Fibroblast of lung (primary cell): Measurements from ENCODE around the gene RASEF. TPM values are rescaled to one million over a fixed set of nuclear protein-coding genes. Genes with fewer than 3 reads are reported as not detected.
A peak's percentile ranks its signal among the peaks of the same experiment; 100 is the strongest.

ENCODE experiments used
- DNase-seq, 2 donors: peaks; one replicate each; pipeline versions ENCODE4 v3.0.0 to v3.0.0-alpha.2; 2010; ENCODE audit warnings: low read depth in 2 of 2
- H2AFZ ChIP-seq: 2 replicates; pipeline ENCODE4 v1.5.1; 2012; ENCODE audit warnings: low read length, control low read depth, inconsistent platforms
- H3K27ac ChIP-seq: 2 replicates; pipeline ENCODE4 v1.5.1; 2011; ENCODE audit warnings: low read length, control low read depth; ENCODE audit not compliant: insufficient read depth
- H3K27me3 ChIP-seq: 2 replicates; pipeline ENCODE4 v1.5.1; 2011; ENCODE audit warnings: mild to moderate bottlenecking, low read length; ENCODE audit not compliant: control insufficient read depth, insufficient read depth
- H3K36me3 ChIP-seq: 2 replicates; pipeline ENCODE4 v1.5.1; 2011; ENCODE audit warnings: low read length; ENCODE audit not compliant: control insufficient read depth, insufficient read depth
- H3K4me1 ChIP-seq: 2 replicates; pipeline ENCODE4 v1.5.1; 2011; ENCODE audit warnings: low read length; ENCODE audit not compliant: control insufficient read depth, insufficient read depth; ENCODE audit errors: extremely low read depth
- H3K4me2 ChIP-seq: 2 replicates; pipeline ENCODE4 v1.5.1; 2011; ENCODE audit warnings: low read length, control low read depth; ENCODE audit not compliant: insufficient read depth; ENCODE audit errors: extremely low read depth
- H3K4me3 ChIP-seq, 4 experiments: fragments of 200-600 bp in 1 of 4; sonication (generic) in 1 of 4; replicated peaks in 1 of 4; 2 replicates each; pipeline ENCODE4 v1.5.1; 2011 to 2016; ENCODE audit warnings: low read length in 4 of 4, low read depth in 3 of 4, mild to moderate bottlenecking in 3 of 4, control low read depth in 2 of 4, inconsistent platforms in 1 of 4, mixed read lengths in 1 of 4; ENCODE audit not compliant: insufficient read depth in 1 of 4; ENCODE audit errors: control extremely low read depth in 1 of 4
- H3K79me2 ChIP-seq: 2 replicates; pipeline ENCODE4 v1.5.1; 2012; ENCODE audit warnings: mild to moderate bottlenecking, low read length, inconsistent platforms; ENCODE audit not compliant: control insufficient read depth, insufficient read depth
- H3K9ac ChIP-seq: 2 replicates; pipeline ENCODE4 v1.5.1; 2011; ENCODE audit warnings: mild to moderate bottlenecking, low read length, control low read depth; ENCODE audit not compliant: insufficient read depth
- H3K9me3 ChIP-seq: 2 replicates; pipeline ENCODE4 v1.5.1; 2012; ENCODE audit warnings: low read depth, low read length; ENCODE audit not compliant: control insufficient read depth, insufficient read depth
- H4K20me1 ChIP-seq: 2 replicates; pipeline ENCODE4 v1.5.1; 2011; ENCODE audit warnings: low read length; ENCODE audit not compliant: control insufficient read depth, insufficient read depth; ENCODE audit errors: extremely low read depth
- CTCF ChIP-seq, 2 donors: IDR thresholded peaks in 1 of 2; conservative IDR thresholded peaks in 1 of 2; 1 replicate in 1 of 2; 2 replicates in 1 of 2; pipeline ENCODE4 v1.5.1; 2011 to 2012; ENCODE audit warnings: low read length in 2 of 2, control low read depth in 1 of 2, inconsistent platforms in 1 of 2, low read depth in 1 of 2, mild to moderate bottlenecking in 1 of 2
- EZH2 ChIP-seq: IDR thresholded peaks from 2 replicates; pipeline ENCODE4 v1.5.1; 2012; ENCODE audit warnings: low read length, control low read depth, mild to moderate bottlenecking; ENCODE audit errors: missing control alignments
- polyA plus RNA-seq, 2 donors: library from polyadenylated mRNA; depleted of rRNA in 1 of 2; stranded (reverse) in 1 of 2; unstranded in 1 of 2; fragments of >200 nt; gene quantifications; 2 replicates each; pipeline ENCODE4 v1.2.1, GENCODE V29; 2011 to 2012; ENCODE audit warnings: missing spikeins in 1 of 2
- total RNA-seq: library from RNA; depleted of rRNA; stranded (reverse); fragments of >200 nt; gene quantifications from 2 replicates; pipeline ENCODE4 v1.2.1, GENCODE V29; 2014

The RASEF gene
- total and polyA plus RNA-seq, 2 donors (not counting 1 experiment from before 2014, with no cell fraction given) = 0.28 to 1.2 TPM

GRCh38 chr9:83061990-83062650 is 822 bp downstream of the RASEF start:
- Histone ChIP-seq H3K36me3 (no peaks in the 10 kb centered on the region), H3K9me3 (no peaks in the 10 kb centered on the region), H4K20me1 (no peaks in the 10 kb centered on the region), H3K4me1 (no peaks in the 10 kb centered on the region), H2AFZ (no peak overlapping the region), H3K4me3 (peak overlapping the region; percentile 16 to 64 (median 31)), H3K79me2 (no peaks in the 10 kb centered on the region), H3K9ac (no peak overlapping the region), H3K27me3 (peaks cover 12% of the 10 kb centered on the region), H3K4me2 (peak overlapping the region; percentile 74), H3K27ac (no peak overlapping the region)
- TF ChIP-seq CTCF (conservative IDR thresholded peaks at IDR 0.05 in 1 of 2, IDR thresholded peaks at IDR 0.05 in 1 of 2; ENCODE audit: low read depth in 1 of 2, low read length in 2 of 2) (no peak), EZH2 (no peak)
- DNase-seq = peak; percentile 20 to 62

GRCh38 chr9:83061036-83061435 is 1.9 kb downstream of the RASEF start:
- H3K4me2 ChIP-seq = peak overlapping the region; percentile 74
- no peak overlapping the region for H3K9ac ChIP-seq
- H3K9me3 ChIP-seq = no peaks in the 10 kb centered on the region
- no peaks in the 10 kb centered on the region for H3K4me1 ChIP-seq
- peak overlapping the region in 1 of 4 experiments; percentile 64 for H3K4me3 ChIP-seq
- H3K27ac ChIP-seq = no peak overlapping the region
- TF ChIP-seq CTCF (conservative IDR thresholded peaks at IDR 0.05 in 1 of 2, IDR thresholded peaks at IDR 0.05 in 1 of 2; ENCODE audit: low read depth in 1 of 2, low read length in 2 of 2) (no peak), EZH2 (no peak)
- no peaks in the 10 kb centered on the region for H3K36me3 ChIP-seq
- H4K20me1 ChIP-seq = no peaks in the 10 kb centered on the region
- H3K27me3 ChIP-seq = peaks cover 12% of the 10 kb centered on the region
- H3K79me2 ChIP-seq = no peaks in the 10 kb centered on the region
- H2AFZ ChIP-seq = no peak overlapping the region
- DNase-seq = no peak

- DNase-seq = no peak
- Histone ChIP-seq H3K27me3 (peaks cover 12% of the 10 kb centered on the region), H3K9me3 (no peaks in the 10 kb centered on the region)
These were observed 2.4 kb downstream of the RASEF start for GRCh38 chr9:83060556-83060955.

More at GRCh38 chr9:83060556-83060955, 2.4 kb downstream of the RASEF start:
- H3K79me2 ChIP-seq = no peaks in the 10 kb centered on the region
- no peak overlapping the region for H3K9ac ChIP-seq
- H3K4me3 ChIP-seq = no peak overlapping the region
- H3K4me2 ChIP-seq = no peak overlapping the region
- no peaks in the 10 kb centered on the region for H3K36me3 ChIP-seq
- H3K27ac ChIP-seq = no peak overlapping the region
- no peak overlapping the region for H2AFZ ChIP-seq
- H4K20me1 ChIP-seq = no peaks in the 10 kb centered on the region
- H3K4me1 ChIP-seq = no peaks in the 10 kb centered on the region
- TF ChIP-seq CTCF (conservative IDR thresholded peaks at IDR 0.05 in 1 of 2, IDR thresholded peaks at IDR 0.05 in 1 of 2; ENCODE audit: low read depth in 1 of 2, low read length in 2 of 2) (no peak), EZH2 (no peak)
